ENCODE results near the gene GABRR1. TPM values are rescaled to one million over a fixed set of nuclear protein-coding genes. Genes with fewer than 3 reads are reported as not detected.

GABRR1 gene
- total and polyA plus RNA-seq, 2 of the 13 experiments (the other 11 are each of a cell fraction or from before 2014, with no cell fraction given): not detected

GRCh38 chr6:89222712-89223039 lies 5.5 kb upstream of the GABRR1 start:
- POLR2A ChIA-PET: no interaction called here
- ATAC-seq: no peak
- Histone ChIP-seq H3K4me1 (ENCODE audit: insufficient read depth, low read length) (no peaks in the 10 kb centered on the region), H3K9me3 (ENCODE audit: low read length) (no peaks in the 10 kb centered on the region), H3K79me2 (ENCODE audit: insufficient read depth, low read length) (no peaks in the 10 kb centered on the region), H3K27ac (ENCODE audit: extremely low read length, insufficient read depth, low read length) (no peak overlapping the region), H3K4me2 (ENCODE audit: low read depth, low read length) (no peak overlapping the region), H3K9ac (ENCODE audit: insufficient read depth, low read depth, low read length) (no peak overlapping the region), H3K36me3 (replicated peaks in 1 of 2; ENCODE audit: control insufficient read depth in 1 of 2, insufficient read depth in 2 of 2, low read length in 2 of 2) (no peaks in the 10 kb centered on the region), H3K4me3 (replicated peaks in 1 of 3; ENCODE audit: insufficient read depth in 1 of 3, low read depth in 2 of 3, low read length in 3 of 3) (no peak overlapping the region), H2AFZ (ENCODE audit: low read length) (no peak overlapping the region), H4K20me1 (ENCODE audit: insufficient read depth, low read length) (no peaks in the 10 kb centered on the region), H3K27me3 (ENCODE audit: control insufficient read depth in 1 of 2, insufficient read depth in 2 of 2, low read length in 2 of 2) (0 out of 5 replicates have a peak, but pooled peaks cover 0 to 14% of the 10 kb centered on the region in 2 experiments)
- WGBS (ENCODE audit: low lambda C conversion rate): 23% methylated on average over 4 of the region's 4 CpGs
- BruUV-seq (replicated peaks): no TSS peak
- TF ChIP-seq CCAR2 (optimal IDR thresholded peaks at IDR 0.05; ENCODE audit: low read depth, low read length) (no peak), U2AF2 (IDR thresholded peaks at IDR 0.05; ENCODE audit: low read depth, low read length) (no peak), MXD1 (CRISPR knock-in tag; IDR thresholded peaks at IDR 0.05) (no peak), CREB1 (IDR thresholded peaks at IDR 0.05) (peak; percentile 46; the same call in 1 of the 2 replicates), CREB1 (CRISPR knock-in tag; IDR thresholded peaks at IDR 0.05) (no peak), TBX2 (CRISPR knock-in tag; IDR thresholded peaks at IDR 0.05; ENCODE audit: borderline replicate concordance) (no peak)
- no peak for DNase-seq (ENCODE audit: low spot score)
- in situ Hi-C loops (cut with HindIII; ENCODE audit: extremely low pct_ligation_motif_present, low pct_unique_long_range_greater_than_20kb) (no loop called here), intact Hi-C loops (cut with micrococcal nuclease; ENCODE audit: unreplicated experiment) (no loop called here)
- CTCF ChIA-PET (ENCODE audit: low intra/inter-chr PET ratio, low total read pairs): no interaction called here
- FAIRE-seq: no peak

DNA sequence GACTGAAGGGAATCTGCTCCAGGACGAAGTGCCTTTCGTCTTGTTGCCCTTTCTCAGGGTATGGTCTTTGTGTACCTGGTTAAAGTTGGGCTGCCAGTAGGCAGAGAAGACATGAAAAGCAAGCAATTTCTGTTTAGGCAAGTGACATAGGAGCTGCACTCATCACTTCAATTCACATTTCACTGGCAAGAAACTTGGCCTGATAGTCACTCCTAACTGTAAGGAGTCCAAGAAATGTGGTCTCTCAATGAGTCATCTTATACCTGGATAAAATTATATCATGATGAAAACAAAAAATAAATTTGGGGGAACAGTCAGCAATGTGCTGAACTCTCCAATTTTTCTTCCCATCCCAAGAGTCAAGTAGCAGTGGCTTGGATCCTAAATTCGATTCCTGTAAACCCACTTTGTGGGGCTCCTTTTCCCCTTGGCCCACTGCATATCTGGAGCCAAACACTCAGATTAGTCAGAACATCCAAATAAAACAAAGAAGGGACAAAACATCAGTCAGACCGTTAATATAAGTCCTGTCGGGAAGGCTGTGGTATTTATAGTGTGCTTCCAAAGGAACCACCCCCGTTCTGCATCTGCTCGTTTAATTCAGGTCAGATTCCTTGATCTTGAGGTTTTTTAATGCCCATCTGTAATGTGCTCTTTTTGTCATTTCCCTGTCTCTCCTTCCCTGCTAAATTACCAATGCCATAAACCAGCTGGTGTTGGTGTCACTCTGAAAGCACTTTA lies 5.0 kb upstream of the GABRR1 start:
- Histone ChIP-seq H3K9me3 (ENCODE audit: low read length) (no peaks in the 10 kb centered on the region), H3K27me3 (ENCODE audit: control insufficient read depth in 1 of 2, insufficient read depth in 2 of 2, low read length in 2 of 2) (0 out of 5 replicates have a peak, but pooled peaks cover 0 to 14% of the 10 kb centered on the region in 2 experiments), H3K4me2 (ENCODE audit: low read depth, low read length) (no peak overlapping the region), H3K36me3 (replicated peaks in 1 of 2; ENCODE audit: control insufficient read depth in 1 of 2, insufficient read depth in 2 of 2, low read length in 2 of 2) (no peaks in the 10 kb centered on the region), H3K27ac (ENCODE audit: extremely low read length, insufficient read depth, low read length) (no peak overlapping the region), H2AFZ (ENCODE audit: low read length) (no peak overlapping the region), H3K79me2 (ENCODE audit: insufficient read depth, low read length) (no peaks in the 10 kb centered on the region), H3K9ac (ENCODE audit: insufficient read depth, low read depth, low read length) (no peak overlapping the region), H3K4me3 (replicated peaks in 1 of 3; ENCODE audit: insufficient read depth in 1 of 3, low read depth in 2 of 3, low read length in 3 of 3) (no peak overlapping the region), H3K4me1 (ENCODE audit: insufficient read depth, low read length) (no peaks in the 10 kb centered on the region), H4K20me1 (ENCODE audit: insufficient read depth, low read length) (no peaks in the 10 kb centered on the region)
- no peak for FAIRE-seq
- in situ Hi-C loops (cut with HindIII; ENCODE audit: extremely low pct_ligation_motif_present, low pct_unique_long_range_greater_than_20kb) (no loop called here), intact Hi-C loops (cut with micrococcal nuclease; ENCODE audit: unreplicated experiment) (no loop called here)
- no peak for DNase-seq (ENCODE audit: low spot score)
- no TSS peak for BruUV-seq (replicated peaks)
- ChIA-PET POLR2A (no interaction called here), CTCF (ENCODE audit: low intra/inter-chr PET ratio, low total read pairs) (no interaction called here)
- 14% methylated on average over 7 of the region's 7 CpGs for WGBS (ENCODE audit: low lambda C conversion rate)
- no peak for ATAC-seq
- TF ChIP-seq ZBTB14 (CRISPR knock-in tag; IDR thresholded peaks at IDR 0.05) (no peak), ZNF616 (CRISPR knock-in tag; IDR thresholded peaks at IDR 0.05; ENCODE audit: low read depth) (no peak), ZNF44 (CRISPR knock-in tag; IDR thresholded peaks at IDR 0.05) (no peak), ONECUT2 (CRISPR knock-in tag; IDR thresholded peaks at IDR 0.05) (no peak), AKAP8 (CRISPR knock-in tag; IDR thresholded peaks at IDR 0.05) (no peak), ZSCAN21 (CRISPR knock-in tag; IDR thresholded peaks at IDR 0.05; ENCODE audit: borderline replicate concordance) (no peak), KMT2B (CRISPR knock-in tag; IDR thresholded peaks at IDR 0.05) (no peak)
- TF ChIP-seq, protein P1, sequence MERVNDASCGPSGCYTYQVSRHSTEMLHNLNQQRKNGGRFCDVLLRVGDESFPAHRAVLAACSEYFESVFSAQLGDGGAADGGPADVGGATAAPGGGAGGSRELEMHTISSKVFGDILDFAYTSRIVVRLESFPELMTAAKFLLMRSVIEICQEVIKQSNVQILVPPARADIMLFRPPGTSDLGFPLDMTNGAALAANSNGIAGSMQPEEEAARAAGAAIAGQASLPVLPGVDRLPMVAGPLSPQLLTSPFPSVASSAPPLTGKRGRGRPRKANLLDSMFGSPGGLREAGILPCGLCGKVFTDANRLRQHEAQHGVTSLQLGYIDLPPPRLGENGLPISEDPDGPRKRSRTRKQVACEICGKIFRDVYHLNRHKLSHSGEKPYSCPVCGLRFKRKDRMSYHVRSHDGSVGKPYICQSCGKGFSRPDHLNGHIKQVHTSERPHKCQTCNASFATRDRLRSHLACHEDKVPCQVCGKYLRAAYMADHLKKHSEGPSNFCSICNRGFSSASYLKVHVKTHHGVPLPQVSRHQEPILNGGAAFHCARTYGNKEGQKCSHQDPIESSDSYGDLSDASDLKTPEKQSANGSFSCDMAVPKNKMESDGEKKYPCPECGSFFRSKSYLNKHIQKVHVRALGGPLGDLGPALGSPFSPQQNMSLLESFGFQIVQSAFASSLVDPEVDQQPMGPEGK (CRISPR knock-in tag; IDR thresholded peaks at IDR 0.05): no peak
- TF ChIP-seq, protein P2, sequence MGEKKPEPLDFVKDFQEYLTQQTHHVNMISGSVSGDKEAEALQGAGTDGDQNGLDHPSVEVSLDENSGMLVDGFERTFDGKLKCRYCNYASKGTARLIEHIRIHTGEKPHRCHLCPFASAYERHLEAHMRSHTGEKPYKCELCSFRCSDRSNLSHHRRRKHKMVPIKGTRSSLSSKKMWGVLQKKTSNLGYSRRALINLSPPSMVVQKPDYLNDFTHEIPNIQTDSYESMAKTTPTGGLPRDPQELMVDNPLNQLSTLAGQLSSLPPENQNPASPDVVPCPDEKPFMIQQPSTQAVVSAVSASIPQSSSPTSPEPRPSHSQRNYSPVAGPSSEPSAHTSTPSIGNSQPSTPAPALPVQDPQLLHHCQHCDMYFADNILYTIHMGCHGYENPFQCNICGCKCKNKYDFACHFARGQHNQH (CRISPR knock-in tag; IDR thresholded peaks at IDR 0.05): no peak
